Measurements from ENCODE around the gene PLEKHG1.

PLEKHG1 gene

GRCh38 chr6:150598858-150599198 lies 857 bp upstream of the PLEKHG1 start:
- H3K9ac ChIP-seq (ENCODE audit: low read length), result peak overlapping the region; percentile 93
- peaks cover 39% of the 10 kb centered on the region for H3K79me2 ChIP-seq (ENCODE audit: low read length)
- H2AFZ ChIP-seq (ENCODE audit: low read depth, low read length), result peak overlapping the region; percentile 45; the same call in 1 of the 2 replicates
- H4K20me1 ChIP-seq (ENCODE audit: insufficient read depth, low read length), result peaks cover 9% of the 10 kb centered on the region; the same call in 1 of the 2 replicates
- H3K4me3 ChIP-seq (ENCODE audit: low read length), result peak overlapping the region; percentile 90
- H3K27ac ChIP-seq (ENCODE audit: low read length), result peak overlapping the region; percentile 79
- H3K36me3 ChIP-seq (replicated peaks; ENCODE audit: low read depth, low read length), result no peaks in the 10 kb centered on the region
- no peaks in the 10 kb centered on the region for H3K9me3 ChIP-seq (ENCODE audit: insufficient read depth, low read length)
- peaks cover 42% of the 10 kb centered on the region for H3K4me1 ChIP-seq (ENCODE audit: low read length)
- TF ChIP-seq EZH2phosphoT487 (IDR thresholded peaks at IDR 0.05; ENCODE audit: low read depth) (no peak), CTCF (IDR thresholded peaks at IDR 0.05; ENCODE audit: low read depth, low read length) (no peak)
- H3K4me2 ChIP-seq (ENCODE audit: low read length), result peak overlapping the region; percentile 98
- 0 out of 2 replicates have a peak, but pooled peaks cover 2% of the 10 kb centered on the region for H3K27me3 ChIP-seq (ENCODE audit: low read depth, low read length)

- Histone ChIP-seq H3K9me3 (ENCODE audit: insufficient read depth, low read length) (no peaks in the 10 kb centered on the region), H3K9ac (ENCODE audit: low read length) (peak overlapping the region; percentile 93), H2AFZ (ENCODE audit: low read depth, low read length) (no peak overlapping the region), H3K27ac (ENCODE audit: low read length) (peak overlapping the region; percentile 79), H3K79me2 (ENCODE audit: low read length) (peaks cover 51% of the 10 kb centered on the region), H3K4me1 (ENCODE audit: low read length) (peaks cover 42% of the 10 kb centered on the region), H3K27me3 (ENCODE audit: low read depth, low read length) (0 out of 2 replicates have a peak, but pooled peaks cover 2% of the 10 kb centered on the region), H3K36me3 (replicated peaks; ENCODE audit: low read depth, low read length) (no peaks in the 10 kb centered on the region), H3K4me2 (ENCODE audit: low read length) (peak overlapping the region; percentile 98), H3K4me3 (ENCODE audit: low read length) (peak overlapping the region; percentile 90), H4K20me1 (ENCODE audit: insufficient read depth, low read length) (peaks cover 20% of the 10 kb centered on the region)
- TF ChIP-seq EZH2phosphoT487 (IDR thresholded peaks at IDR 0.05; ENCODE audit: low read depth) (no peak), CTCF (IDR thresholded peaks at IDR 0.05; ENCODE audit: low read depth, low read length) (no peak)
These were observed 270 bp downstream of the PLEKHG1 start for GRCh38 chr6:150600010-150600300.

- H3K27me3 ChIP-seq (ENCODE audit: low read depth, low read length), result 0 out of 2 replicates have a peak, but pooled peaks cover 2% of the 10 kb centered on the region
- peak overlapping the region; percentile 93 for H3K9ac ChIP-seq (ENCODE audit: low read length)
- H2AFZ ChIP-seq (ENCODE audit: low read depth, low read length), result no peak overlapping the region
These were observed 774 bp downstream of the PLEKHG1 start for GRCh38 chr6:150600301-150601017.

More at GRCh38 chr6:150600301-150601017, 774 bp downstream of the PLEKHG1 start:
- Histone ChIP-seq H3K27ac (ENCODE audit: low read length) (peak overlapping the region; percentile 79), H3K4me2 (ENCODE audit: low read length) (peak overlapping the region; percentile 98), H3K9me3 (ENCODE audit: insufficient read depth, low read length) (no peaks in the 10 kb centered on the region), H3K4me3 (ENCODE audit: low read length) (peak overlapping the region; percentile 90), H3K79me2 (ENCODE audit: low read length) (peaks cover 56% of the 10 kb centered on the region), H3K4me1 (ENCODE audit: low read length) (peaks cover 42% of the 10 kb centered on the region), H3K36me3 (replicated peaks; ENCODE audit: low read depth, low read length) (no peaks in the 10 kb centered on the region), H4K20me1 (ENCODE audit: insufficient read depth, low read length) (peaks cover 25% of the 10 kb centered on the region)
- TF ChIP-seq CTCF (IDR thresholded peaks at IDR 0.05; ENCODE audit: low read depth, low read length) (peak; percentile 28; the same call in 1 of the 2 replicates), EZH2phosphoT487 (IDR thresholded peaks at IDR 0.05; ENCODE audit: low read depth) (no peak)

Data from OCI-LY3 (cell line).